22Rv1 (cell line): Measurements from ENCODE around the gene RASSF7.

Experiments
- ZFX ChIP-seq: fragments of 450-650 bp; IDR thresholded peaks from 2 replicates; pipeline ENCODE4 v1.6.1; 2017; ENCODE audit warnings: antibody characterized with exemption, borderline replicate concordance
- TF ChIP-seq, protein P1 (sequence below): fragments of 450-650 bp; IDR thresholded peaks from 2 replicates; pipeline ENCODE4 v1.5.1; 2017; ENCODE audit warnings: mild to moderate bottlenecking

GRCh38 chr11:612201-612960 is 51.6 kb downstream of the RASSF7 start:
- TF ChIP-seq, protein P1, sequence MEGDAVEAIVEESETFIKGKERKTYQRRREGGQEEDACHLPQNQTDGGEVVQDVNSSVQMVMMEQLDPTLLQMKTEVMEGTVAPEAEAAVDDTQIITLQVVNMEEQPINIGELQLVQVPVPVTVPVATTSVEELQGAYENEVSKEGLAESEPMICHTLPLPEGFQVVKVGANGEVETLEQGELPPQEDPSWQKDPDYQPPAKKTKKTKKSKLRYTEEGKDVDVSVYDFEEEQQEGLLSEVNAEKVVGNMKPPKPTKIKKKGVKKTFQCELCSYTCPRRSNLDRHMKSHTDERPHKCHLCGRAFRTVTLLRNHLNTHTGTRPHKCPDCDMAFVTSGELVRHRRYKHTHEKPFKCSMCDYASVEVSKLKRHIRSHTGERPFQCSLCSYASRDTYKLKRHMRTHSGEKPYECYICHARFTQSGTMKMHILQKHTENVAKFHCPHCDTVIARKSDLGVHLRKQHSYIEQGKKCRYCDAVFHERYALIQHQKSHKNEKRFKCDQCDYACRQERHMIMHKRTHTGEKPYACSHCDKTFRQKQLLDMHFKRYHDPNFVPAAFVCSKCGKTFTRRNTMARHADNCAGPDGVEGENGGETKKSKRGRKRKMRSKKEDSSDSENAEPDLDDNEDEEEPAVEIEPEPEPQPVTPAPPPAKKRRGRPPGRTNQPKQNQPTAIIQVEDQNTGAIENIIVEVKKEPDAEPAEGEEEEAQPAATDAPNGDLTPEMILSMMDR = peak; percentile 14; the same call in 1 of the 2 replicates
- TF ChIP-seq ZFX = no peak
